22Rv1 (cell line): ENCODE measurements around the gene ULK4.
"Not testable (repeated sequence)": the region's sequence is repeated elsewhere in the genome, so short reads cannot be mapped to it uniquely, and the experiment has no call there.

Source experiments
- H3K27ac ChIP-seq: fragments of 450-650 bp; 2 replicates; pipeline ENCODE4 v1.5.1; 2017
- ZFX ChIP-seq: fragments of 450-650 bp; IDR thresholded peaks from 2 replicates; pipeline ENCODE4 v1.6.1; 2017; ENCODE audit warnings: antibody characterized with exemption, borderline replicate concordance
- TF ChIP-seq, protein P1 (sequence below): fragments of 450-650 bp; IDR thresholded peaks from 2 replicates; pipeline ENCODE4 v1.5.1; 2017; ENCODE audit warnings: mild to moderate bottlenecking

Gene ULK4

DNA sequence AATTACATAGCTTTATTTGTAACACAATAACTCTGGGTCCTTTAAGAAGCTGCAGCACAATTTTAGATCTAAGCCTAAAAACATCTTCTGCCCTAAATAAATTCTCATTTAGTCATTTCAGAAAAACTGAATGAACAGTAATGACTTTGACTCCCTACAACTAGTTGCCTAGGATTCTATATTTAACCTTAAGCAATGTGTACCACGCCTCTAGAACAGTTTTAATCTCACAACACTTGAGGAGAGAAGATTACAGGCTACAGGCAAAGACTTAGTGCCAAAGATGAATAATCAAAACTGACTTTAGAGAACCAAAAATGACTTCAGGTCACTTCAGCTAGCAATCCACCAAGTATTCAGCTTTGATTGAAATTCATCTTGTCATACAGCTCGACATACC is 192.8 kb downstream of the ULK4 start:
- H3K27ac ChIP-seq = no peak overlapping the region
- TF ChIP-seq, protein P1, sequence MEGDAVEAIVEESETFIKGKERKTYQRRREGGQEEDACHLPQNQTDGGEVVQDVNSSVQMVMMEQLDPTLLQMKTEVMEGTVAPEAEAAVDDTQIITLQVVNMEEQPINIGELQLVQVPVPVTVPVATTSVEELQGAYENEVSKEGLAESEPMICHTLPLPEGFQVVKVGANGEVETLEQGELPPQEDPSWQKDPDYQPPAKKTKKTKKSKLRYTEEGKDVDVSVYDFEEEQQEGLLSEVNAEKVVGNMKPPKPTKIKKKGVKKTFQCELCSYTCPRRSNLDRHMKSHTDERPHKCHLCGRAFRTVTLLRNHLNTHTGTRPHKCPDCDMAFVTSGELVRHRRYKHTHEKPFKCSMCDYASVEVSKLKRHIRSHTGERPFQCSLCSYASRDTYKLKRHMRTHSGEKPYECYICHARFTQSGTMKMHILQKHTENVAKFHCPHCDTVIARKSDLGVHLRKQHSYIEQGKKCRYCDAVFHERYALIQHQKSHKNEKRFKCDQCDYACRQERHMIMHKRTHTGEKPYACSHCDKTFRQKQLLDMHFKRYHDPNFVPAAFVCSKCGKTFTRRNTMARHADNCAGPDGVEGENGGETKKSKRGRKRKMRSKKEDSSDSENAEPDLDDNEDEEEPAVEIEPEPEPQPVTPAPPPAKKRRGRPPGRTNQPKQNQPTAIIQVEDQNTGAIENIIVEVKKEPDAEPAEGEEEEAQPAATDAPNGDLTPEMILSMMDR = no peak
- no peak for TF ChIP-seq ZFX

DNA sequence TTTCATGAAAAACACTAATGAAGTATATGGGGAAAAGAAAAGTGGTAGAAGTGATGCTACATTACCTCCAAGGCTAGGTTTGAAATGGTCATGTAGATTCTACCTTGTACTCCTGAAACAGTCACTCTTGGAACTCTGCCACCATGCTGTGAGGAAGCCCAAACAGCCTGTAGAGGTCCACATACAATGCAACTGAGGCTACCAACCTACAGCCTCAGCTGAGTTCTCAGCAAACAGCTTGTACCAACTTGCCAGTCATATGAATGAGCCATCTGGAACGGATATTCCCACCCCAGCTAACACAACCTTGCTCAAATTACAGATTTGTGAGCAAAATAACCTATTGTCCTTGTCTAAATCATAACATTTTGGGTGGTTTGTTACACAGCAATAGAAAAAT is 193.5 kb downstream of the ULK4 start:
- TF ChIP-seq, protein P1 = no peak
- TF ChIP-seq ZFX = no peak
- no peak overlapping the region for H3K27ac ChIP-seq

DNA sequence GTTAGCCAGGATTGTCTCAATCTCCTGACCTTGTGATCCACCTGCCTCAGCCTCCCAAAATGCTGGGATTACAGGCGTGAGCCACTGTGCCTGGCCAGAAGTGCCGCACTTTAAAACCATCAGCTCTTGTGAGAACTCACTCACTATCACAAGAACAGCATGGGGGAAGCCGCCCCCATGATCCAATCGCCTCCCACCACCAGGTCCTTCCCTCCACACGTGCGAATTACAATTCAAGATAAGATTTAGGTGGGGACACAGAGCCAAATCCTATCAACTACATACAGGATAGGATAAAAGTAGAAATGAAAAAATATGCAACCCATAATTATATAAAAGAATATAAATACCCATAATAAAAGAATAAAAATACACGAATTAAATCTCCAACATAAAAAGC is 199.0 kb downstream of the ULK4 start:
- H3K27ac ChIP-seq = not testable (repeated sequence)

DNA sequence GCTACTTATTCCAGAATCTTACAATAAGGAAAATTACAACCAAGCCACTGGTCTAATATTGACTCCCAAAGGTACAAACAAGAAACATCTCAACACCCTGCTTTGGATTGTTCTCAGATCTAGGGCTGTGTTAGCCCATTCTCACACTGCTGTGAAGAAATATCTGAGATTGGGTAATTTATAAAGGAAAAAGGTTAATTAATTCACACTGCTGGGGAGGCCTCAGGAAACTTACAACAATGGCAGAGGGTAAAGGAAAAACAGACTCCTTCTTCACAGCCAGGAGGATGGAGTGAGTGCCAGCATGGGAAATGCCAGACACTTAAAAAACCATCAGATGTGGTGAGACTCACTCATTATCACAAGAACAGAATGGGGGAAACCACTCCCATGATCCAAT is 208.3 kb downstream of the ULK4 start:
- TF ChIP-seq, protein P1 = no peak
- TF ChIP-seq ZFX = no peak

DNA sequence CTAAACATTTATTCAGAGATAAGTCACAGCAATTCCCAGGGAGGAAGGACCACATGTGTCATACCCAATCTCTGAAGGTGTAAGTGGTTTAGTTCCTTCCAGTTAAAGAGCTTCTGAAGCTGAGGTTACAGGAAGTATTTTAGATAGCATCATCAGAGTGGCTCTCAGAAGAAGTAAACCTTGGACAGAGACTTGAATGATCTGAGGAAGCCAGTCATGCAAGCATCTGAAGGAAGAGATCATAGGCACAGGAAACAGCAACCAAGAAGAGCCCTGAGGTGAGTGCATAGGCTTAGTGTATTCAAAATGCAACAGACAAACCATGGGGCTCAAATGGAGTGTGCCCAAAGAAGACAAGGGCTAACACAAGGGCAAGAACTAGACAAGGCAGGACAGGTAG is 210.3 kb downstream of the ULK4 start:
- H3K27ac ChIP-seq = no peak overlapping the region
- TF ChIP-seq, protein P1 = no peak
- no peak for TF ChIP-seq ZFX

More for the DNA sequence above, 208.3 kb downstream of the ULK4 start:
- no peak overlapping the region for H3K27ac ChIP-seq

DNA sequence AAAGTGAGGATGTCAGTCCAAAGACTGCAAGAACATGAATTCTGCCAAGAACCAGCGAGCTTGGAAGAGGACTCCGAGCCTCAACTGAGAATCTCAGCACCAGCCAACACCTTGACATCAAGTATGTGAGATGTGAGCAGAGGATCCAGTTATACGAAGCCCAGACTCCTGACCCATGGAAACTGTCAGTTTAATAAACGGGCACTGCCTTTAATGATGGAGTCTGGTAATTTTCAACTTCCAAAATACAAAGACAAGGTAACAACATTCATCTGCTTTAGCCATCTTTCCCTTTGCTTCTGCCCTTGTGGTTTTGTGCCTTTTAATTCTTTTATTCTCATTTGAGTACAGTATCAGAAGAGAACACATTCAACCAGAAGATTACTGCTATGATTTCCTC is 211.9 kb downstream of the ULK4 start:
- TF ChIP-seq, protein P1 = no peak
- no peak for TF ChIP-seq ZFX
- H3K27ac ChIP-seq = no peak overlapping the region

DNA sequence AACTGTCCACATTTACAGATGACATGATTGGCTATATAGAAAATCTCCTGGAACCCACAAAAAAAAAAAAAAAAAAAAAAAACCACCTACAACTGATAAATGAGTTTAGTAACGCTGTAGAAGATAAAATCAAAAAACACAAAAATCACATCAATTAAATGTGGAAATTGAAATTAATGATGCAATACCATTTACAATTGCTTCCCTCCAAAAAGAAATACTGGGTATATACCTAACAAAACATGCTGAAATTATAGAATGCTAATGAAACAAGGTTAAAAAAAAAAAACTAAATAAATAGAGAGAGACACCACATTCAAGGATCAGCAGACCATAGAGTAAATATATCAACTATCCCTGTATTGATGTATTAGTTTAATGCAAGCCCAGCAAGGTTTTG is 215.7 kb downstream of the ULK4 start:
- no peak for TF ChIP-seq ZFX
- TF ChIP-seq, protein P1 = no peak
- H3K27ac ChIP-seq = no peak overlapping the region

DNA sequence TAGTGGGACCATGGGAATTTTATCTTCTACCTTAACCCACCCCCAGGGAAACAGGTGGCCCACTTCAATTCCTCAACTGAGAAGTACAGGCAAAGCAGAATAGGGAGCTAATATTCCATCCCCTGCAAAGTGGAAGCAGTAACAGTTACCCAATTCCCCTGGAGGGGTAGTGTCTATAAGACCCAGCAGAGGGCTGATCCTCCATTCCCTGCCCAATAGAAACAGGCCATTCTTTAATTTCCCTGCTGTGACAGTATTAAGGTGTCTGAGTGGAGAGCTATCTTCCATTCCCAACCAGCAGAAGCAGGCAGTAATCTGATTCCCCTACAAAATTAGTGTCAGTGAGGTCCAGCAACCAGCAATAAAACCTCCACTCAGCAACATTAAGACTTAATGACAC is 219.8 kb downstream of the ULK4 start:
- TF ChIP-seq ZFX = no peak
- TF ChIP-seq, protein P1 = no peak
- no peak overlapping the region for H3K27ac ChIP-seq
